ENCODE data around the gene C6orf89. TPM values are rescaled to one million over a fixed set of nuclear protein-coding genes. Genes with fewer than 3 reads are reported as not detected.

C6orf89 gene
- total RNA-seq, 4 donors from 2014 or later = 58.2 to 89.6 (median 68.9) TPM

- H3K36me3 ChIP-seq = peaks cover 7 to 9% of the 10 kb centered on the region in 2 donors
- 58 to 77% methylated on average over 12 to 13 of the region's 13 CpGs for WGBS, 2 donors
- H3K4me1 ChIP-seq = peaks cover 10 to 27% of the 10 kb centered on the region in 2 donors
- H3K9me3 ChIP-seq = no peaks in the 10 kb centered on the region
- H3K4me3 ChIP-seq (replicated peaks in 1 of 3) = no peak overlapping the region
- TF ChIP-seq CTCF (IDR thresholded peaks at IDR 0.05) (no peak), POLR2A (IDR thresholded peaks at IDR 0.05) (no peak)
- intact Hi-C loops (cut with DNase I) = no loop called here
- peak overlapping the region in 2 of 3 donors; percentile 36 to 65 for H3K27ac ChIP-seq
- H3K27me3 ChIP-seq = no peaks in the 10 kb centered on the region
- DNase-seq = no peak
Observed at GRCh38 chr6:36927691-36928546, 42.2 kb downstream of the C6orf89 start.

GRCh38 chr6:36928547-36928918, 42.8 kb downstream of the C6orf89 start:
- TF ChIP-seq POLR2A (IDR thresholded peaks at IDR 0.05) (no peak), CTCF (IDR thresholded peaks at IDR 0.05) (no peak)
- peaks cover 10 to 27% of the 10 kb centered on the region in 2 donors for H3K4me1 ChIP-seq
- peaks cover 3 to 5% of the 10 kb centered on the region in 2 donors for H3K36me3 ChIP-seq
- no peak overlapping the region for H3K4me3 ChIP-seq (replicated peaks in 1 of 3)
- DNase-seq = no peak
- no peaks in the 10 kb centered on the region for H3K9me3 ChIP-seq
- intact Hi-C loops (cut with DNase I) = no loop called here
- H3K27me3 ChIP-seq = no peaks in the 10 kb centered on the region
- H3K27ac ChIP-seq = peak overlapping the region in 1 of 3 donors; percentile 13
- 77 to 82% methylated on average over 7 of the region's 7 CpGs for WGBS, 2 donors

DNA sequence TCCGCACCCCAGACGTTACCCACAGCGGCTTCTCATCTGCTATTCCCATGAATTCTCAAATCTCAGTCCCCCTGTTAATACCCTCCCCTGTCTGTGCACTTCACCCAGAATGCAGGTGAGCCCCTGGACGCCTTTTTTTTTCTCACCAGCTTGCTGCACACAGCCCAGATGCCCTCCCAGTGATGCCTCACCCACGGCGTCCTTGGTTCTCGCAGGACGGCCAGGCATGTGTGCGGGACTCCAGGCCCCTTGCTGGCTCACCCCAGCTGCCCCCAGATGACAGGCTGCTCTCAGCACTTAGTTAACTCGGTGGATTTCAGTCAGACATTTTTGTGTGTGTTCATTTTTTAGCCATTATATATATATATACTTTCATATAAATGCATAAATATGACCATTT, 43.4 kb downstream of the C6orf89 start:
- intact Hi-C loops (cut with DNase I) = no loop called here
- no peak overlapping the region for H3K4me3 ChIP-seq (replicated peaks in 1 of 3)
- DNase-seq = no peak
- H3K27ac ChIP-seq = no peak overlapping the region
- no peak for TF ChIP-seq POLR2A (IDR thresholded peaks at IDR 0.05)
- TF ChIP-seq CTCF (IDR thresholded peaks at IDR 0.05) = no peak
- peaks cover 10 to 27% of the 10 kb centered on the region in 2 donors for H3K4me1 ChIP-seq
- H3K27me3 ChIP-seq = no peaks in the 10 kb centered on the region
- H3K9me3 ChIP-seq = no peaks in the 10 kb centered on the region
- H3K36me3 ChIP-seq = no peaks in the 10 kb centered on the region
- WGBS, 2 donors = 87 to 92% methylated on average over 10 of the region's 10 CpGs

DNA sequence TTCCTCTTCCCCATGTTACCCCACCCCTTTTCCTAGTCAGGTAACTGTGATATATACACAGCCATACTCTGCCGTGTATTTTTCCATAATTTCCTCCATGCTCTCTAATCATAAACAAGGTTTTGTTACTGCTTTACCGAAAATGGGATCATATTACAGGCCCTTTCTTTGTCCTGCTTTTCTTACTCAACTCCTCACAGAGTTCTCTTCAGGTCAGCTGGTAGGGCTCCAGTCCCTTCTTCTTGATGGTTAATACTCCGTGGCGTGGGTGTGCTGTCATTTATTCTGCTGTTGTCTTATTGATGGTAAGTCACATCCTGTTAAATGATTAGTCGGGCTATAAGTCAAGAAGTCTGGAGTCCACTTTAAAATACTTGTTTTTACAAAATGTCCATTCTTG, 43.9 kb downstream of the C6orf89 start:
- intact Hi-C loops (cut with DNase I) = no loop called here
- no peak overlapping the region for H3K4me3 ChIP-seq (replicated peaks in 1 of 3)
- H3K36me3 ChIP-seq = no peaks in the 10 kb centered on the region
- no peak for DNase-seq
- WGBS, 2 donors = 39 to 52% methylated on average over 5 of the region's 5 CpGs
- no peaks in the 10 kb centered on the region for H3K9me3 ChIP-seq
- TF ChIP-seq CTCF (IDR thresholded peaks at IDR 0.05) = no peak
- no peak for TF ChIP-seq POLR2A (IDR thresholded peaks at IDR 0.05)
- no peaks in the 10 kb centered on the region for H3K27me3 ChIP-seq
- peaks cover 10 to 27% of the 10 kb centered on the region in 2 donors for H3K4me1 ChIP-seq
- no peak overlapping the region for H3K27ac ChIP-seq

DNA sequence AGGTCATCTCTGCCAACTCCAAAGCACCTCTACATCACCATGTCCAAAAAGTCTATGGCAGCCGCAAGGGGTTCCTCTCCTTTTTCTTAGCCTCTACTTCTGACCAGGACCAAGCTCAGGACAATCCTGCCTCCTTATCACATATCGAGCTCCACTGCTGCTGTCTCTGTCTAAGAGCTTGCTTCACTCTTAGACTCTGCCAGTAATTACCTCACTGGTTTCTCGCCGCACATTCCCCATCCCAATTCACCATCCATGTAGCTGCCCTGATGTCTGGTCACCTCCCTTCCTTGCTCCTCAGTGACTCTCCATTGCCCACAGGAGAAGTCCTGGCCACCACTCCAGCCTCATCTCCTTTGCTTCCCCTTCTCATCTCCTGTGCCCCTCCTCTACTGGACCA, 44.7 kb downstream of the C6orf89 start:
- H3K27ac ChIP-seq = no peak overlapping the region
- WGBS, 2 donors = 82 to 94% methylated on average over 4 of the region's 4 CpGs
- no peaks in the 10 kb centered on the region for H3K9me3 ChIP-seq
- H3K27me3 ChIP-seq = no peaks in the 10 kb centered on the region
- TF ChIP-seq POLR2A (IDR thresholded peaks at IDR 0.05) (no peak), CTCF (IDR thresholded peaks at IDR 0.05) (no peak)
- no peak for DNase-seq
- H3K4me1 ChIP-seq = peaks cover 10 to 27% of the 10 kb centered on the region in 2 donors
- H3K4me3 ChIP-seq (replicated peaks in 1 of 3) = no peak overlapping the region
- H3K36me3 ChIP-seq = no peaks in the 10 kb centered on the region
- intact Hi-C loops (cut with DNase I) = no loop called here

Data from thyroid gland (tissue), 4 donors.